MM.1S (cell line): ENCODE measurements around the gene FAAH.

ENCODE experiments used
- DNase-seq: peaks from one replicate; pipeline ENCODE4 v3.0.0-alpha.2; 2015
- H2AFZ ChIP-seq: fragments of 300-600 bp; sonication (generic); 2 replicates; pipeline ENCODE4 v1.6.0; 2016; ENCODE audit warnings: antibody characterized with exemption, low read length
- H3F3A ChIP-seq: fragments of 300-600 bp; sonication (generic); 2 replicates; pipeline ENCODE4 v1.6.1; 2016; ENCODE audit warnings: mild to moderate bottlenecking, antibody characterized with exemption, low read length, moderate library complexity, mixed read lengths; ENCODE audit not compliant: insufficient read depth
- H3K27ac ChIP-seq: fragments of 300-600 bp; sonication (generic); 2 replicates; pipeline ENCODE4 v1.5.1; 2016; ENCODE audit warnings: mild to moderate bottlenecking, low read length
- H3K27me3 ChIP-seq: fragments of 300-600 bp; sonication (generic); replicated peaks from 2 replicates; pipeline ENCODE4 v1.6.0; 2016; ENCODE audit warnings: low read length; ENCODE audit not compliant: insufficient read depth
- H3K36me3 ChIP-seq: fragments of 300-600 bp; sonication (generic); replicated peaks from 2 replicates; pipeline ENCODE4 v1.6.1; 2016; ENCODE audit warnings: mild to moderate bottlenecking, low read length, mixed read lengths; ENCODE audit not compliant: insufficient read depth
- H3K4me1 ChIP-seq: fragments of 300-600 bp; sonication (generic); 2 replicates; pipeline ENCODE4 v1.6.1; 2016; ENCODE audit warnings: low read length, mixed read lengths
- H3K4me2 ChIP-seq: fragments of 300-600 bp; sonication (generic); 2 replicates; pipeline ENCODE4 v1.6.0; 2016; ENCODE audit warnings: low read depth, low read length
- H3K4me3 ChIP-seq: fragments of 300-600 bp; sonication (generic); 2 replicates; pipeline ENCODE4 v1.5.1; 2016; ENCODE audit warnings: low read length, mixed read lengths
- H3K79me2 ChIP-seq: fragments of 300-600 bp; sonication (generic); 2 replicates; pipeline ENCODE4 v1.6.1; 2016; ENCODE audit warnings: mixed run types, low read length, mixed read lengths
- H3K9ac ChIP-seq: fragments of 300-600 bp; sonication (generic); 2 replicates; pipeline ENCODE4 v1.6.1; 2016; ENCODE audit warnings: low read length, mixed read lengths
- H3K9me2 ChIP-seq: fragments of 300-600 bp; sonication (generic); replicated peaks from 2 replicates; pipeline ENCODE4 v1.6.1; 2016; ENCODE audit warnings: mild to moderate bottlenecking, low read length, mixed read lengths; ENCODE audit not compliant: insufficient read depth
- H3K9me3 ChIP-seq: fragments of 300-600 bp; sonication (generic); replicated peaks from 2 replicates; pipeline ENCODE4 v1.6.1; 2016; ENCODE audit warnings: mild to moderate bottlenecking, low read length, mixed read lengths; ENCODE audit not compliant: insufficient read depth
- H4K20me1 ChIP-seq: fragments of 300-600 bp; sonication (generic); 2 replicates; pipeline ENCODE4 v1.6.1; 2016; ENCODE audit warnings: mild to moderate bottlenecking, low read length, moderate library complexity, mixed read lengths; ENCODE audit not compliant: insufficient read depth
- EZH2 ChIP-seq: fragments of 300-600 bp; sonication (generic); optimal IDR thresholded peaks from 2 replicates; pipeline ENCODE3; 2017; ENCODE audit warnings: low read depth, mild to moderate bottlenecking, antibody characterized with exemption, low read length, mixed read lengths
- EZH2phosphoT487 ChIP-seq: fragments of 300-600 bp; sonication (generic); IDR thresholded peaks from 2 replicates; pipeline ENCODE4 v1.6.1; 2018; ENCODE audit warnings: antibody characterized with exemption, low read length
- TF ChIP-seq, protein P1 (sequence below): fragments of 300-600 bp; sonication (generic); IDR thresholded peaks from 2 replicates; pipeline ENCODE4 v1.5.1; 2016; ENCODE audit warnings: antibody characterized with exemption, low read length, mixed read lengths

Gene FAAH

DNA sequence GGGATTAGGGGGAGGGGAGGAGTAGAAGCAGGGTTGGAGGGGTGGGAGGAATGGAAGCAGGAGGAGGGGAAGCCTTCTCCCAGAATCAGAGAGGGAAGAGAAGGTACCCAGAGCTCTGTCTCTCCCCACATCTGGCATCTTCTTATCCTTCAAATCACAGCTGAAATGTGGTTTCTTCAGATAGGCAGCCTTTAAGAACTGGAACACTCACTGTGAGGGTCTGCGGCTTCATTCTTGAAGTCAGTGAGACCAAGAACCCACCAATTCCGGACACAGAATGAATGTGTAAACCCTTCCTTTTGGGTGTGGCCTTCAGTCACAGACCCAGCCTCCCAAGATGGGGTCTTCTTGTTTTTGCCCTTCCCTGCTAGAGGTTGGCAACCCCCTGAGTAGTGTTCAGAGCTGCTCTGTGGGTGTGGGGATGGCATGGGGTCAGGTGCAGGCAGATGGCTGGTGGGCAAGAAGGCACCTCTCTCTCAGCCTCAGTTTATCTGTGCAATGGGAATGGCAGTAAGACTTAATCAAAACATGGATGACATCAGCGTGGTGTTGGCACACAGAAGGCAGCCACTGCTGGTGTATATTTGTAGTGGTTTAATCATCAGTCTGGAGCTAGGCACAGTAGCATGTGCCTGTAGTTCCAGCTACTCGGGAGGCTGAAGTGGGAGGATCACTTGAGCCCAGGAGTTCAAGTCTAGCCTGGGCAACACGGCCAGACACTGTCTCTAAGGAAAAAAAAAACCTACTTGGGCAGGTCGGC, 7.2 kb downstream of the FAAH start:
- Histone ChIP-seq H3K4me2 (no peak overlapping the region), H3K9me2 (no peaks in the 10 kb centered on the region), H3K4me1 (peaks cover 26% of the 10 kb centered on the region), H3F3A (peaks cover 11% of the 10 kb centered on the region), H2AFZ (no peak overlapping the region), H3K27ac (no peak overlapping the region), H3K79me2 (peaks cover 23% of the 10 kb centered on the region), H3K36me3 (no peaks in the 10 kb centered on the region), H3K4me3 (no peak overlapping the region), H3K9ac (no peak overlapping the region), H4K20me1 (no peaks in the 10 kb centered on the region), H3K27me3 (no peaks in the 10 kb centered on the region), H3K9me3 (no peaks in the 10 kb centered on the region)
- no peak for TF ChIP-seq EZH2
- TF ChIP-seq EZH2phosphoT487: no peak
- TF ChIP-seq, protein P1, sequence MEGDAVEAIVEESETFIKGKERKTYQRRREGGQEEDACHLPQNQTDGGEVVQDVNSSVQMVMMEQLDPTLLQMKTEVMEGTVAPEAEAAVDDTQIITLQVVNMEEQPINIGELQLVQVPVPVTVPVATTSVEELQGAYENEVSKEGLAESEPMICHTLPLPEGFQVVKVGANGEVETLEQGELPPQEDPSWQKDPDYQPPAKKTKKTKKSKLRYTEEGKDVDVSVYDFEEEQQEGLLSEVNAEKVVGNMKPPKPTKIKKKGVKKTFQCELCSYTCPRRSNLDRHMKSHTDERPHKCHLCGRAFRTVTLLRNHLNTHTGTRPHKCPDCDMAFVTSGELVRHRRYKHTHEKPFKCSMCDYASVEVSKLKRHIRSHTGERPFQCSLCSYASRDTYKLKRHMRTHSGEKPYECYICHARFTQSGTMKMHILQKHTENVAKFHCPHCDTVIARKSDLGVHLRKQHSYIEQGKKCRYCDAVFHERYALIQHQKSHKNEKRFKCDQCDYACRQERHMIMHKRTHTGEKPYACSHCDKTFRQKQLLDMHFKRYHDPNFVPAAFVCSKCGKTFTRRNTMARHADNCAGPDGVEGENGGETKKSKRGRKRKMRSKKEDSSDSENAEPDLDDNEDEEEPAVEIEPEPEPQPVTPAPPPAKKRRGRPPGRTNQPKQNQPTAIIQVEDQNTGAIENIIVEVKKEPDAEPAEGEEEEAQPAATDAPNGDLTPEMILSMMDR: no peak
- no peak for DNase-seq

DNA sequence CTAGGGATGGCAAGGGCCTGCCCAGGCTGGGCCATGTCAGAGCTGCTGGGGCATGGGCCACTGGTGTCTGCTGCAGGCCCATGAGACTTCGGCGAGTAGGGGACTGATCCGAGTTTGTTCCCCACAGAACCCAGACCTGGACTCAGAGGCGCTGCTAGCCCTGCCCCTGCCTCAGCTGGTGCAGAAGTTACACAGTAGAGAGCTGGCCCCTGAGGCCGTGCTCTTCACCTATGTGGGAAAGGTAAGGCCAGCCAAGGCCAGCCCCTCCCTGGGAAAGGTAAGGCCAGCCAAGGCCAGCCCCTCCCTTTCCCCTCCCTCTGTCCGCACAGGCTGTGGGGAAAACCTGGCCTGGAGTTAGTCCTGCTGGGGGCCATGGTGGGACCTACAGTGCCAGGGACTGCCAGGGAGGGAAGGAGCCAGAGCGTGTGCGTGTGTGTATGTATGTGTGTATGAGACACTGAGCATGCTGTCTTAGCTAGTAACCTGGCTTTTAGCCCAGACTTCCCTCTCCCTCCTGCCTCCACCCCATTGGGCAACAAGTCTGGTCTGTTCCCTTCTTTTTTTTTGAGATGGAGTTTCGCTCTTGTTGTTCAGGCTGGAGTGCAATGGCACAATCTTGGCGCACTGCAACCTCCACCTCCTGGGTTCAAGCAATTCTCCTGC, 8.0 kb downstream of the FAAH start:
- Histone ChIP-seq H2AFZ (no peak overlapping the region), H3K9me3 (no peaks in the 10 kb centered on the region), H4K20me1 (no peaks in the 10 kb centered on the region), H3K27me3 (no peaks in the 10 kb centered on the region), H3K36me3 (no peaks in the 10 kb centered on the region), H3K4me2 (no peak overlapping the region), H3K9me2 (no peaks in the 10 kb centered on the region), H3F3A (peaks cover 11% of the 10 kb centered on the region), H3K27ac (no peak overlapping the region), H3K4me1 (peaks cover 26% of the 10 kb centered on the region), H3K4me3 (no peak overlapping the region), H3K9ac (no peak overlapping the region), H3K79me2 (peaks cover 18% of the 10 kb centered on the region)
- no peak for DNase-seq
- TF ChIP-seq EZH2: no peak
- TF ChIP-seq, protein P1: no peak
- TF ChIP-seq EZH2phosphoT487: no peak

DNA sequence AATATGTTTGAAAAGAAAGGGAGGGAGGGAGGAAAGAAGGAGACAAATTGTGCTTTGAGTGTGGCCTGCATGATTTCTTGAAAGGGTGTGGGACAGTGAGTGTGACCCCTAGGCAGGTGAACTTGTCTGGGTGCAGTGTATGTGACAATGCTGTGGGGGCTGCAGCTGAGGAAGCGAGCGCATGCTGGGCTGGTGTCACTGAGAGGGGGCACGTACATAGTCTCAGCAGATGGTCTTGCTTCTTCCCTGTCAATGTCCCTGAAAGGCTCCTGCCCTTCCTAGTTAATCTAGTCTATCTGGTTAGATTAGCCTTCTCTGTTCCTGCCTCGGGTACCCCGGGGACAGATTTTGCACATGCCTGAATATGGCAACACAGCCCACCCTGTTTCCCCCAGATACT, 9.8 kb downstream of the FAAH start:
- Histone ChIP-seq H3K4me2 (no peak overlapping the region), H4K20me1 (no peaks in the 10 kb centered on the region), H3K27ac (no peak overlapping the region), H3K79me2 (peaks cover 10% of the 10 kb centered on the region; the same call in 1 of the 2 replicates), H3K4me1 (peaks cover 18% of the 10 kb centered on the region), H3K9ac (no peak overlapping the region), H2AFZ (no peak overlapping the region), H3F3A (peaks cover 10% of the 10 kb centered on the region), H3K9me2 (no peaks in the 10 kb centered on the region), H3K9me3 (no peaks in the 10 kb centered on the region), H3K36me3 (no peaks in the 10 kb centered on the region), H3K4me3 (no peak overlapping the region), H3K27me3 (no peaks in the 10 kb centered on the region)
- TF ChIP-seq EZH2phosphoT487: no peak
- TF ChIP-seq, protein P1: no peak
- no peak for TF ChIP-seq EZH2
- no peak for DNase-seq
